CD1c-positive myeloid dendritic cell (primary cell): ENCODE results near the gene ZMIZ1.
A peak's percentile ranks its signal among the peaks of the same experiment; 100 is the strongest.
"Not testable (repeated sequence)": the region's sequence is repeated elsewhere in the genome, so short reads cannot be mapped to it uniquely, and the experiment has no call there.

ENCODE experiments used
- DNase-seq: peaks from one replicate; pipeline ENCODE4 v3.0.0-alpha.2; 2016; ENCODE audit errors: extremely low spot score

ZMIZ1 gene

DNA sequence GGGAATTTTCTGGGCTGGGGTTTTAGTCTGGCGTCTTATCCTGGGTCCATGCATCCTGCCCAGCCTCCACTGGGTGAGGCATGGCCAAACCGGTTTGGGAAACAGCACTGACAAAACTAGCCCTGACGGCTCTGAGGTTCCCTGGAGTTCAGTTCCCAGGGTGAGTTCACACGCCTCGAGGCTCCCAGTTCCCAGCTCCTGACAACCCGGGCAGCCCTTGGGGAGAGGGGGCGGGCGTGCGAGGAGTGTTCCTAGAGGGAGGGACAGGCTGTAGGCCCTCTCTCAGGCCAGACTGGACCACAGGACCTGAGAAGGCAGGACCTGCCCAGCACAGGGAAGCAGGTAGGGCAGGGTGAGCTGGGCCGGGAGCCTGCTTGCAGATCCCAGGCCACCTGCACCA, 196.2 kb downstream of the ZMIZ1 start:
- DNase-seq, result no peak

DNA sequence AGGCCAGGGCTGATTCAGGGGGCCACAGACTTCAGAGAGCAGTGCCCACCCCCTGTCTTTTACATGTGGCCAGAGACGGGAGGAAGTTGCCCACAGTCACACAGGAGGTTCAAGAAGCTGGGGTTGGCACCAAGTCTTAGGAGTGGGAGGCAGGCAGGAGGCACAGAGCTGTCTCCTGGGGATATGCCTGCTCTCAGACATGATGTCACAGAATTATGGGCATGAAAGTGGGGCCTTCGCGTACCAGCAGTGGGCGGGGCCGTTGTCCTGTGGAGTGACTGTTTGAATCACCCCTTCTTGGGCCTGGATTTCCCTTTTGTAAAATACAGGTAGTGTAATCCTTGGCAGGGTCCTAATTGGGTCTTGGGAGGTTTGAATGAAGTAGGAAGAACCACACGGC, 197.3 kb downstream of the ZMIZ1 start:
- peak; percentile 81 for DNase-seq

DNA sequence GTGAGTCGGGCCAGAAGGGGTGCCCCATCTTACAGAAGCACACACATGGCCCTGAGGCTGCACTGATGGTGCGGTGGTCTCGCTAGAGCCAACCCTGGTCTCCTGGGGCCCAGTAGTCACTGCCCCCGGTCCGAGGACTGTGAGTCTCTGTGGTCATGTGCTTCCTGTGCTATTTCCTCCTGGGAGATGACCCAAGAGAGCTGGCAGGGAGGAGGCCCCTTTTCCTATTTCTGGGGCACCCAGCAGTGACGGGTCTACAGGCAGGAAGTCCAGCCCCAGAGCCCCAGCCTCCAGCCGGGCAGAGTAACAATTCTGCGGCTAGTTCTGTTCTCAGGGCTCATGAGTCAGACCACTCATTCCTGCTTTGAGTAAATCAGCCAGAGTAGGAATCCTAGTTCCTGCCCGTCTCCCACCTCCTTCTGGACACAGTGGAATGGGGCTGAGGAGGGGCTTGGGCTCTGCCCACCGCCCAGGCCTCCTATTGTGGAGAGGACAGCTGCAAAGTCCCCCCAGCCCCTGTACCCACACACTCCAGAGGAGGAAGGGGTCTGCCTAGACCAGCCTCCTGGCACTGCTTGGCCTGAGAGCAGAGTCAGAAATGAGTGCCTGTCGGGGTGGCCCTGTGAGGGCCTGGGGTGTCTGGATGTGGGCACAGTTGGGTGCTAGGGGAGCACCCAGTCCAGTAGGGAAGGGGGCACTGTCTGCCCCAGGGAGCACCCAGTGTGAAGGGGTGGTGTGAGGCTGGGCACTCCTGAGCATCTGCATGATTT, 198.0 kb downstream of the ZMIZ1 start:
- DNase-seq, result peak; percentile 95

DNA sequence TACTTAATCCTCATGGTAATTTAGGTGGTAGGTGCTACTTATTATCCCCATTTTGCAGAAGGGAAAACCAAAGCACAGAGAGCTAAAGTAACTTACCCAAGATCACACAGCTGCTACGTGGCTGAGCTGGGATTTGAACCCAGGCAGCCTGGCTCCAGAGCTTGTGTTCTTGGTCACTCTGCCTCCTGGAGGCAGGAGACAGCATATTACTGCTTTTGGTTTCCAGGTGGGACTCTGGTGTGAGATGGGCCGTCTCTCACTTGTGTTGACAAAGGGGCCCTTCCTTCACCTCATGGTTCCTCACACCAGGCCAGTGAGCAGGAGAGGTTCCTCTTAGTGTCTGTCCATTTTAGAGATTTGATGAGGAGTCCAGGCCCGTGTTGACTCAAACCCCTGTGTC, 198.7 kb downstream of the ZMIZ1 start:
- no peak for DNase-seq

DNA sequence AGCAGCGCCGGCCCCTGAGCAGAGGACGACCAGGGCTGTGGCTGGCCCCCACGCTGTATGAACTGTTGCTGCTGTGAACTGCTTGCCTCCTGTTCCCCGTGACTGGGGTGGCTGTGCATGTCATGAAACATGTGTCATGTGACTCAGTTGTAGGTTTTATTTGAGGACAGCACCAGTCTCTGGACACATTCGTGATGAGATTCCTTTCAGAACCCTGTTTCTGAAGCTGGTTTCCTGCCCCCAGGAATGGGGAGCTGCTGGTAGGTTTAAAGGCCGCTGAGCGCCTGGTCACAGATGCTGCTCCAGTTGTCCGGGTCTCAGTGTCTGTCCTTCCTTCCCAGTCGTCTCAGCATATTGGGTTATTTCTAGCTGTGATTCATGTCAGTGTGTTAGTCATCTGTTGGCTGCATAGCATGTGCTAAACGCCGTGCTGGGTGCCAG, 199.4 kb downstream of the ZMIZ1 start:
- DNase-seq, result peak; percentile 51

DNA sequence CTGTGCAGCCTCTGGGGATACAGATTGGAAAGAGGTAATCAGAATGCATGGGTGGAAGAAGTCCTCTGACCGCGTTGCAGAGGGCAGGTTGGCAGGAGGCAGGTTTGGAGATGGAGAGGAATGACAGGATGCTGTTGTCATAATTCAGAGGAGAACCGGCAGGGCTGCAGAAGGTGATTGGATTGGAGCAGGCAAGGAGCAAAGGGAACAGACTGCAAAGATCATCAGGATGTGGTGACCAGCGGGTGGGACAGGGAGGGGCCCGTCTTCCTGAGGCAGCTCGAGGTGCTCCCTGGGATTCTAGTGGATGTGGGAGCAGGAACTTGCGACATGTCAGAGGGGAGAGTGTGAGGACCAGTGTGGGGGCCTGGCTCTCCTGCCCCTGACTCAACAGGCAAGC, 200.0 kb downstream of the ZMIZ1 start:
- DNase-seq, result no peak

DNA sequence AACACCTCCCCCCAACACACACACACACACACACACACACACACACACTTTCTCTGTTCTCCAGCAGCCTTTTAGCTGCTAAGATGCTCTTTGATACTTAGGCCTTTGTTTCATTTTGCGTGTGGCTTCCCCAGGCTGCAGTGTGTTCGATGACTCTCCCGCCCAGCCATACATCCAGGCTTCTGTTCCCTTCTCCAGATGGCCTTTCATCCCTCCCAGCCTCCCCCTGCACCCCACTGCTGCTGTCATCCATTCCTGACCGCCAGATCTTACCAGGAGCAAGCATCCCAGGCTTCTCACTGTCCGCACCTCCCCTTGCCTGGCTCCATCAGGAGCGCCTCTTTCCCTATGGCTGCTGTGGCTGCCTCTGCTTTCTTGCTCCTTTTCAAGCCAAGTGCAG, 200.7 kb downstream of the ZMIZ1 start:
- no peak for DNase-seq

DNA sequence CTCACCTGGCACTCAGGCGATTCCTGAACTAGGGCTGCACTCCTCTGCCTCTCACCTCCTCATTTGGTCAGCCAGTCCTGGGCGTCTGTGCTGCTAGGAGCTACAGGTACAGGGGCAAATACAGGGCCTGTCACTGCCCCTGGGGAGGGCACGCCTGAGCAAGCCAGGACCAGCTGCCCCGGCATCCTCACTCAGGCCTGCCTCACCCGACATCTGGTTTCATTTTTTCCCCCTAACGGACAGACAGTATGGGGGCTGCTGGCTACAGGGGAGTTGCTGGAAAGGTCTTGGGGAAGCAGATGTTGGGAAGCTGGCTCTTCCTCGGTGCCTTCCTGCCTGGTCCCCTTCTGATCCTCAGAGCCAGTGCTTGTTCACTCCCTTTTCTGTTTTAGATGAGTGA, 201.2 kb downstream of the ZMIZ1 start:
- DNase-seq, result no peak

DNA sequence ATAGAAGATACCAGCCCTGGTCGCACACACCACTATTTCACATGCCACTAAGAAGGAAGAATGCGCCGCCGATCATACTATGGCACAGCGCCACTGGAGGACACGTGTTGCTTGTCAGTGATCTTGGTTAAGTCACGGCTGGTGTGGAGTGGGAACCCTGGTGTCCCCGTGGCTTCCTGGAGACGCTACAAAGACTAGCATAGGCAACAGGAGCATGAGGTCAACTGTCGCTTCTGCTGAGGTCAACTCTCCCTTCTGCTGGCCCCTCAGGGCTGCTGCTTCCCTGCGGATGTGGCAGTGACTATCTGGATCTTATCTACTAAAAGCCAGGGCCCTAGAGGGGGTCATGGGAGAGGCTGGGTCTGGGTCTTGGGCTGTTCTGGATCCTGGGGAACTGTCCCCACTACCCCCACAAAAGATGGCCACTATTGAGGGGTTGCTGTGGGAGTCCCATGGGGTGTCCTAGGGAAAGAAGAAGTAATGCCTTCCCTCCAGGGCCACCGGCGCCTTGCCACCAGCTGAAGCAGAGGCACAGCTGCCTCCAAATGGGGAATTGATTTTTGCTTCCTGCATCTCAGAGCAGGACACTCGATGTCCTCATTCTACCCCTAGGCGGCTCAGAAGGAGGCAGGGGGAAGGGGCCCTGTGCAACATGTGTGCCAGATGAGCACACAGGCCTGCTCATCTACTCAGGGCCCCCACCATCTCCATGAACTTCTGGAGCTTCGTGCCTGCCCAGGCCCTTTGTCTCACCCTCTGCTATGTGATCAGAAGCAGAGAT, 201.9 kb downstream of the ZMIZ1 start:
- peak; percentile 86 for DNase-seq

DNA sequence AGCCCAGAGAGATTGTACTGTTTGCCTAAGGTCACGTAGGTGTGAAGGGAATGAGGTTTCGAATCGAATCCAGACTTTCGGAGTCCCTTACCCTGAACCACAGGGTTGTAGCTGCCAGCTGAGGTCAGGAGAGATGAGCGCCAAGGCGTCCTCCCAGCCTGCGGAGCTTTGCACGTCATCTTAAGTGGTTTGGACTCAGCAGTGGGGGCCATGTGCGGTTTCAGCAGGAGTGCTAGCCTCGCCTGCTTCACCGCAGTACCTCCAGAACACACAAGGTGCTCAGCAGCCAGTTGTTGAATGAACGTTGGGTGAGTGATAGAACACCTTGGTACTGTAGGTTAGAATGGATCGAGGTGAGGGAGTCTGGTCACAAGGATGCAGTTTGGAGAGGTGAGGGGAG, 203.6 kb downstream of the ZMIZ1 start:
- no peak for DNase-seq

DNA sequence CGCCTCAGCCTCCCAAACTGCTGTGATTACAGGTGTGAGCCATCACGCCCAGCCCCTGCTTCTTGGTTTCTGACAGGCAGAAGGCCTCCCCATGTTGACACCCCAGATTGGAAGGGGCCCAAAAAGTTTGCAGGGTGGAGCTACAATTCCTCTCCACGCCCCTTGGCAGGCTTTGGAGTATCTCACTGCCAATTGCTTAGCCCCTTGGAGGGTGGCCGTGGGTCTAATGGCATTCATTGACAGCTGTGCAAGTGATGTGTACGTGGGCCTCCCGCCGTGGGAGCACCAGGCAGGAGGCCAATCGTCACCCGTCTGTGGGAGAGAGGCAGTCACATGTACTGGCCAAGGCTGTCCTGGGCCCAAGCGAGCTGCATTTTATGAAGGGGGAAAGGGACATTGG, 204.8 kb downstream of the ZMIZ1 start:
- DNase-seq, result no peak

DNA sequence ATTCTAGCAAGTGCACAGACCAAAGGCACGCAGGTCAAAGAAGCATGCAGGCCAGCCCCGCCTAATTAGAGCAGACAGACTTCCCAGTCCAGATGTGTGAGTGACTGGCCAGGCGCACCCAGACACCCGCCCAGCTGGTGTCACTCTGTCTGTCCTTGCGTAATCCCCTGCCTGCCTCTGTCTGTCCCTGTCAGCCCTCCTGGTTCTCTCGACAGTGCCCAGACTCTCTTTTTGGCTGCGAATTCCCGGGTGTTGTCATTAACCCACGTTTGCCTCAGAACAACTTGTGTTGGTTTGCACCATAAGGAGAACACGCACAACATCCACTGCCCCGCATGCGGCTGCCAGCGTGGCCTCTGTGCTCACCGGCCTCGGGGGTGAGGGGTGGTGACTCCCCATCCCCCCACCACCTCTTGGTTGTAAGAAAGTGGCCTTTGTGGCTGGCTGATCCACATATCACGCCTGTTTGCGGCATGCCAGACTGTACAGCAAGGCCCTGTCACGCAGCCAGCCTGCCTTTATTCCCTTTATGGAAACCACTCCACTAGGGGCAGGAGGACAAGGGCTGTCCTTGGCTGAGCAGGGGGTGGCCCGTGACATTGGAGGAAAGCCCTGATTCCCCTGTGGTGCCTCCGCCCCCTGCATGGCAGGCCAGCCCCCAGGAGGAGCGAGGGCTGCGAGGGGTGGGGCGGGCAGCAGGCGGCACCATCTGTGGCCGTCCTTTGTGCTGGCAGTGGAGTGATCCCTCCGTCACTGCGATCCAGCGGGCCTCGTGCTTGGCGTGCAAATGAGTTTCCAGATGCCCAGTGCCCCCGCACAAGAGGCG, 205.7 kb downstream of the ZMIZ1 start:
- peak; percentile 86 for DNase-seq

DNA sequence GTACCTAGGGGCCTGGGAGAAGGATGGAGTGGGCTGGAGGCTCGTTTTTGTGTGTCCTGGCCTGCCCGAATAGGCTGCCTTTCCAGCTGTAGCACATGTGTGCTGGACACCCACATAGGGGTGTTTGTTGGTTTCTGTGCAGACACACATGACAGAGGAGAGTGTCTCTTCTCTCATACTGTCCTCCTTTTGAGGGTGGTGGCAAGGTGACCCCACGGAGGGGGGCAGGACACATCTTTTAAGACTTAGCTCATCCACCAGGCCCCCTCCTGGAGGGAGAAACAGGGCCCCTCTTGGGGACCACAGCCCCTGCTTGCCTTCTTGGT, 206.3 kb downstream of the ZMIZ1 start:
- no peak for DNase-seq

DNA sequence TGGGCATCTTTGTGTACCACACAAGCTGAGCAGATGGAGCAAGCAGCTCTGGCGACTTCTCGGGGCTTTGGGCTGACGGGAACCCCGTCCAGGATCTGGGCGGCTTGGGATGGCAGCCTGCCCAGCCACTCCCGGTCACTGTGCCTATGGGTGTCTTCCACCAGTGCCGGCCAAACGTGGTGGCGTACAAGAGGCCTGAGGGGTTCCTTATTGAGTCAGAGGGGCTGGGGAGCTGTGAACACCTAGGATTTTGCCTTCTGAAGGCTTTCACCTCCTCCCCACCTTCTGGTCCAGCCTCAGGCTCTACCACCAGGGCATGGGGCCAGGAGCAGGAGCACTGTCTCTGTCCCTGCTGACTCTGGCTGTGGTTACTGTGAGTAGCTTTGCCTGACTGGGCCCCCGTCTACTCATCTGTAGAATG, 206.7 kb downstream of the ZMIZ1 start:
- no peak for DNase-seq

DNA sequence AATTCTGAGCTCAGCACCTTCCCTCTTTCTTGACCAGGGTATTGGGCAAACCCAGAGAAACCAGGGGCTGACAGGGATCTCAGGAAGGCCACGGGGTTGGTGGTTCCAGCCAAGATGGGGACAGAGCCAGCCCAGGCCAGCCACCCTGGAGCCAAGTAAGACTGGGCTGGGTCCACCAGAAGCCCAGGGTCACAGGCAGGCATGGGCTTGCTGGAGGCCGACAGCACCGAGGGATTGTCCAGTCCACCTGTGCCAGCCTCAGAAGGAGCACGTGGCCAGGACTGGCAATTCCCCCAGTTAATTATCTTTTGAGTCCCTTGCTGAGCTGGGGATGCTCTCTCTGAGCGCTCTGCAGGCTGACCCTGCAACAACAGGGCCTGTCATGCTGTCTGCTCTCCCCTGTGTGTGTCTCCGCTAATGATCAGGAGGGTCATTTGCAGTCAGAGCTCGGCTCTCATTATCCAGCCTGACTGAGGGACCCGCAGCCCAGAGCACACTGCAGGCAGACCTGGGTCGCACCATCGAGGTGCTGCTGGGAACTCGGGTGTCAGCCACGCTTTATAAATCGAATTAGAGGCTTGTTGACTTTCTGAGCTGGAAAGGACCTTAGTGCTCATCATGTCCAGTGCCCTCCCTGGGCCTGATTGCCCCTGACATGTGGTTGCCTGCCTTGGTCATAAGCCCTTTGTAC, 209.0 kb downstream of the ZMIZ1 start:
- no peak for DNase-seq

DNA sequence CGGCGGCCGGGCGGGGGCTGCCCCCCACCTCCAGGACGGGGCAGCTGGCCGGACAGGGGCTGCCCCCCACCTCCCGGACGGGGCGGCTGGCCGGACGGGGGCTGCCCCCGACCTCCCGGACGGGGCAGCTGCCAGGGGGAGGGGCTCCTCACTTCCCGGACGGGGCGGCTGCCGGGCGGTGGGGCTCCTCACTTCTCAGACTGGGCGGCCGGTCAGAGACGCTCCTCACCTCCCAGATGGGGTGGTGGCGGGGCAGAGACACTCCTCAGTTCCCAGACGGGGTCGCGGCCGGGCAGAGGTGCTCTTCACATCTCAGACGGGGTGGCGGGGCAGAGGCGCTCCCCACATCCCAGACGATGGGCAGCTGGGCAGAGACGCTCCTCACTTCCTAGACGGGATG, 210.3 kb downstream of the ZMIZ1 start:
- DNase-seq, result not testable (repeated sequence)

DNA sequence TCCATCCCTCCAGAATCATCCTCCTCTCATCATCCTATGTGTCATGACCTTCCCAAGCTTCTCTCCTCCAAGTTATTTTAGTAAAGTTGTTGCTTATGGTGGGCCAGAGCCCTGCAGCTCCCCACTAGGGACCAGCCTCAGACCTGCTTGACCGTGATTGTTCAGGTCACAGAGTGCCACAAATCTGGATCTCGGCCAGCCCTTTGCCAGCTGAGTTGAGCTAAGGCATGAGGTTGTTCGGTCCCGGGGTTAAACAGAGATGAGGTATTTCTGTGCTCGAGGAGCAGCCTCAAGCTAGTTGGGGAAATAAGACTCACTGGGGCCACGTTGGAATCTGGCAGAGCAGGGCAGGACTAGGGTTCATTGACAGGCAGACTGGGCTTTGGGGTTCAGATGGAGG, 212.2 kb downstream of the ZMIZ1 start:
- DNase-seq, result no peak

DNA sequence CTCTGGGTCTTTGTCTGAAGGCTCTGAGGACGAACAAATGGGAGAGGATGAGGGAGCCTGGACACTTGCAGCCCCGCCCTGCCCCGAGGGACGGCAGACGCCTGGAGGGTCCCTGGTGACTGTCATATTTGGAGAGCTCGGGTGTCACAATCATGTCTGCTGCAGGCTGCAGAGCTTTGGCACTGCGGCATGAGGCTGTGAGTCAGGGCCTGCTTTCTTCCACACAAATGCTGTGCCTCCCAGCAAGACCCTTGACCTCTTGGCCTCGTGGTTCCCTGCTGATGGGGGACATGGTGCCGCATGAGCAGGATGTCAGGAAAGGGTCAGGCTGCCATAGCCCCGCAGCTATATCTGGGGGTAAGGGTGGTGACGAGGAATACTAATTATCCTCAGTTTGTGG, 213.6 kb downstream of the ZMIZ1 start:
- DNase-seq, result no peak

DNA sequence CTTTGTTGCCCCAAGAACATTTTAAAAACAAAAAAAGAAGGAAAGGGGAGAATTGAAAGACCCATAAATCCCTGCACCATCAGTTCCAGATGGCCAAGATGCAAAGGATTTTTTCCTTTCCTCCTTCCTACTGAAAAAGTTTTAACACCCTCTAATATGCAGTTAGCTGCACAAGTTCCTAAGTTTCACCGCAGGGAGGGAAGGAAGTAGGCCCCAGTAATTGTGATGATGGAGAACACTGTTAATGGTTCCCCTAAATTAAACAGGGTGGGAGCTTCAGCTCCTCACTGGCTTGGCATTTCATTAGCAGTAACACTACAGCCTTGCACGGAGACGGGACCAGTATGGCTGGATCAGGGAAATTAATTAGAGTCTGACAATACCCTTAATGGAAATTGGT, 214.8 kb downstream of the ZMIZ1 start:
- DNase-seq, result peak; percentile 67

DNA sequence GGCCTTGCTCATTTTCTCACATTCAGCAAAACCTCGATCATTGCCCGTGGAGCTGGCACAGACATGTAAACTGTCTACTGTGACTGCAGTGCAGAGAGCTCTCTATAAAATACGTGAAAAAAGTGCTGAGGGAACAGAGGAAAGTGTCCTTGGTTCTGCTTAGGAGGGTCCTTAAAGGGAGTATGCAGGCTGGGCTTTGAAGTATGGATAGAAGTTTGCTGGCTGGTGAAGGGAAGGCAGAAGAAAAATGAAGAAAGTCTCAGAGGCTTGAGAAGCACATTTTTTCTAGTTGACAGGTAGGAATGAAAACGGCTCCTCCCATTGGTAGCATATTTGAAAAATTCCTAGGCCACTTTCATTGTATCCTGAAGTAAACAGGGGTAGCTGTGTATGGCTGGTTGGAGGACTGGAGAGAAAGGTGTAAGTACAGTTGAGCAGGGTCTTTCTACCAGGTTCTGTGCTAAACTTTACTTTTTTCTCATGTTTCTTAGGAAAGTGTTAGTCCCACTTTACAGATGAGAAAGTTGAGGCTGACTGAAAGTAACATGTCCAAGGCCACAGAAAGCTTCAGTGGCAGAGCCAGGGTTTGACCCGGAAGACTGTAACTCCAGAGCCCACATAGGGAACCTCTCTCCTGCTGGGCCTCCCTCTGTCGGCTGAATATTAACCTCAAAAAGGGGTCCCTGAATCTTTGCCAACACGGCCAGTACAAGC, 215.5 kb downstream of the ZMIZ1 start:
- DNase-seq, result no peak
